Activated naive CD8-positive, alpha-beta T cell (primary cell): ENCODE data around the gene TPM1.
"Not testable (repeated sequence)": the region's sequence is repeated elsewhere in the genome, so short reads cannot be mapped to it uniquely, and the experiment has no call there.

ENCODE experiments used
- H3K27ac Mint-ChIP-seq: one replicate; pipeline ENCODE4 v1.8.0; 2021; ENCODE audit warnings: mixed read lengths
- H3K27me3 Mint-ChIP-seq: one replicate; pipeline ENCODE4 v1.8.0; 2021; ENCODE audit warnings: mixed read lengths
- H3K36me3 Mint-ChIP-seq: one replicate; pipeline ENCODE4 v1.8.0; 2021; ENCODE audit warnings: mixed read lengths
- H3K4me1 Mint-ChIP-seq: one replicate; pipeline ENCODE4 v1.8.0; 2021; ENCODE audit warnings: low read depth, mixed read lengths
- H3K4me3 Mint-ChIP-seq: one replicate; pipeline ENCODE4 v1.8.0; 2021; ENCODE audit warnings: mild to moderate bottlenecking, mixed read lengths
- H3K9me3 Mint-ChIP-seq: one replicate; pipeline ENCODE4 v1.8.0; 2021; ENCODE audit warnings: low read depth, mixed read lengths

Gene TPM1

GRCh38 chr15:63041974-63042876 lies at the start of gene TPM1:
Gene TPM1, plus strand, starts transcription at chr15:63042747. Its CDS starts 83 bp downstream, at chr15:63042830.
- Mint-ChIP-seq H3K27me3 (peaks cover 43% of the 10 kb centered on the region), H3K4me1 (peaks cover 4% of the 10 kb centered on the region), H3K27ac (no peak within 1 kb of the TSS), H3K36me3 (no peaks in the 10 kb centered on the region), H3K4me3 (peak within 1 kb of the TSS; percentile 85), H3K9me3 (no peaks in the 10 kb centered on the region)

- Mint-ChIP-seq H3K27me3 (peaks cover 11% of the 10 kb centered on the region), H3K36me3 (no peaks in the 10 kb centered on the region)
Measured at GRCh38 chr15:62993066-62993465, 49.5 kb upstream of the TPM1 start.

GRCh38 chr15:62993632-62994031 lies 48.9 kb upstream of the TPM1 start:
- H3K4me1 Mint-ChIP-seq, H3K27ac Mint-ChIP-seq, H3K9me3 Mint-ChIP-seq, H3K4me3 Mint-ChIP-seq, H3K36me3 Mint-ChIP-seq: not testable (repeated sequence)
- H3K27me3 Mint-ChIP-seq: peaks cover 11% of the 10 kb centered on the region

More at GRCh38 chr15:62993066-62993465, 49.5 kb upstream of the TPM1 start:
- H3K4me1 Mint-ChIP-seq: no peaks in the 10 kb centered on the region
- no peaks in the 10 kb centered on the region for H3K9me3 Mint-ChIP-seq
- H3K27ac Mint-ChIP-seq: no peak overlapping the region
- no peak overlapping the region for H3K4me3 Mint-ChIP-seq

- peaks cover 11% of the 10 kb centered on the region for H3K27me3 Mint-ChIP-seq
- no peak overlapping the region for H3K27ac Mint-ChIP-seq
- H3K36me3 Mint-ChIP-seq: no peaks in the 10 kb centered on the region
- H3K9me3 Mint-ChIP-seq: no peaks in the 10 kb centered on the region
- H3K4me3 Mint-ChIP-seq: no peak overlapping the region
- no peaks in the 10 kb centered on the region for H3K4me1 Mint-ChIP-seq
Measured at GRCh38 chr15:62994439-62994838, 48.1 kb upstream of the TPM1 start.

GRCh38 chr15:62994975-62995681 lies 47.4 kb upstream of the TPM1 start:
- no peaks in the 10 kb centered on the region for H3K36me3 Mint-ChIP-seq
- H3K27ac Mint-ChIP-seq: no peak overlapping the region
- no peaks in the 10 kb centered on the region for H3K9me3 Mint-ChIP-seq
- no peaks in the 10 kb centered on the region for H3K4me1 Mint-ChIP-seq
- H3K27me3 Mint-ChIP-seq: peaks cover 11% of the 10 kb centered on the region
- H3K4me3 Mint-ChIP-seq: no peak overlapping the region

- Mint-ChIP-seq H3K4me1 (no peaks in the 10 kb centered on the region), H3K27me3 (peaks cover 5% of the 10 kb centered on the region), H3K4me3 (no peak overlapping the region), H3K9me3 (no peaks in the 10 kb centered on the region), H3K36me3 (no peaks in the 10 kb centered on the region), H3K27ac (no peak overlapping the region)
Measured at GRCh38 chr15:62997441-62997840, 45.1 kb upstream of the TPM1 start.

- peaks cover 1% of the 10 kb centered on the region for H3K27me3 Mint-ChIP-seq
- H3K4me1 Mint-ChIP-seq: no peaks in the 10 kb centered on the region
- no peaks in the 10 kb centered on the region for H3K36me3 Mint-ChIP-seq
- H3K9me3 Mint-ChIP-seq: no peaks in the 10 kb centered on the region
- no peak overlapping the region for H3K4me3 Mint-ChIP-seq
- H3K27ac Mint-ChIP-seq: no peak overlapping the region
Measured at GRCh38 chr15:62998262-62998890, 44.2 kb upstream of the TPM1 start.

- no peaks in the 10 kb centered on the region for H3K9me3 Mint-ChIP-seq
- H3K4me1 Mint-ChIP-seq: no peaks in the 10 kb centered on the region
- peaks cover 1% of the 10 kb centered on the region for H3K27me3 Mint-ChIP-seq
- H3K4me3 Mint-ChIP-seq: no peak overlapping the region
- no peak overlapping the region for H3K27ac Mint-ChIP-seq
- H3K36me3 Mint-ChIP-seq: no peaks in the 10 kb centered on the region
Measured at GRCh38 chr15:62999178-62999577, 43.4 kb upstream of the TPM1 start.

GRCh38 chr15:62999923-63000561 lies 42.5 kb upstream of the TPM1 start:
- H3K4me3 Mint-ChIP-seq: no peak overlapping the region
- H3K27me3 Mint-ChIP-seq: peaks cover 1% of the 10 kb centered on the region
- H3K9me3 Mint-ChIP-seq: no peaks in the 10 kb centered on the region
- H3K36me3 Mint-ChIP-seq: no peaks in the 10 kb centered on the region
- no peaks in the 10 kb centered on the region for H3K4me1 Mint-ChIP-seq
- no peak overlapping the region for H3K27ac Mint-ChIP-seq

- no peaks in the 10 kb centered on the region for H3K4me1 Mint-ChIP-seq
- H3K27me3 Mint-ChIP-seq: peaks cover 1% of the 10 kb centered on the region
- H3K36me3 Mint-ChIP-seq: no peaks in the 10 kb centered on the region
- no peaks in the 10 kb centered on the region for H3K9me3 Mint-ChIP-seq
- H3K27ac Mint-ChIP-seq: no peak overlapping the region
- no peak overlapping the region for H3K4me3 Mint-ChIP-seq
Measured at GRCh38 chr15:63000706-63001105, 41.8 kb upstream of the TPM1 start.

- no peak overlapping the region for H3K27ac Mint-ChIP-seq
- H3K27me3 Mint-ChIP-seq: peaks cover 1% of the 10 kb centered on the region
- H3K36me3 Mint-ChIP-seq: no peaks in the 10 kb centered on the region
- no peaks in the 10 kb centered on the region for H3K9me3 Mint-ChIP-seq
- H3K4me1 Mint-ChIP-seq: no peaks in the 10 kb centered on the region
- no peak overlapping the region for H3K4me3 Mint-ChIP-seq
Measured at GRCh38 chr15:63004211-63004610, 38.3 kb upstream of the TPM1 start.

- Mint-ChIP-seq H3K4me1 (no peaks in the 10 kb centered on the region), H3K9me3 (no peaks in the 10 kb centered on the region), H3K27me3 (peaks cover 1% of the 10 kb centered on the region), H3K36me3 (no peaks in the 10 kb centered on the region), H3K27ac (no peak overlapping the region), H3K4me3 (no peak overlapping the region)
Measured at GRCh38 chr15:63006032-63006878, 36.3 kb upstream of the TPM1 start.

- no peaks in the 10 kb centered on the region for H3K4me1 Mint-ChIP-seq
- H3K9me3 Mint-ChIP-seq: no peaks in the 10 kb centered on the region
- H3K27ac Mint-ChIP-seq: no peak overlapping the region
- H3K27me3 Mint-ChIP-seq: no peaks in the 10 kb centered on the region
- H3K4me3 Mint-ChIP-seq: no peak overlapping the region
- no peaks in the 10 kb centered on the region for H3K36me3 Mint-ChIP-seq
Measured at GRCh38 chr15:63008333-63009049, 34.1 kb upstream of the TPM1 start.
